GM23338 (cell line): ENCODE measurements around the gene HCRTR1. TPM values are rescaled to one million over a fixed set of nuclear protein-coding genes. Genes with fewer than 3 reads are reported as not detected.

ENCODE experiments used
- ATAC-seq: fragments of 200-7000 bp; cut with Tn5 transposase; 3 replicates; pipeline ENCODE4 v1.9.1; 2020
- DNase-seq: peaks from one replicate; pipeline ENCODE4 v3.0.0-alpha.2; 2015; ENCODE audit warnings: low spot score
- H2AFZ ChIP-seq: fragments of 200-600 bp; sonication (generic); 2 replicates; pipeline ENCODE4 v1.8.0; 2016; ENCODE audit warnings: antibody characterized with exemption, mild to moderate bottlenecking, moderate library complexity
- H3F3A ChIP-seq: fragments of 200-600 bp; sonication (generic); replicated peaks from 2 replicates; pipeline ENCODE4 v1.8.0; 2017; ENCODE audit warnings: antibody characterized with exemption, mixed run types, low read depth
- H3K27ac ChIP-seq: fragments of 200-600 bp; sonication (generic); 2 replicates; pipeline ENCODE4 v1.6.1; 2016; ENCODE audit warnings: low read depth
- H3K27me3 ChIP-seq: fragments of 200-600 bp; sonication (generic); 2 replicates; pipeline ENCODE4 v1.8.0; 2016; ENCODE audit warnings: mild to moderate bottlenecking, mixed run types, moderate library complexity; ENCODE audit not compliant: insufficient read depth
- H3K36me3 ChIP-seq: fragments of 200-600 bp; sonication (generic); 2 replicates; pipeline ENCODE4 v1.8.0; 2016; ENCODE audit warnings: mild to moderate bottlenecking; ENCODE audit not compliant: insufficient read depth
- H3K4me1 ChIP-seq: fragments of 200-600 bp; sonication (generic); 2 replicates; pipeline ENCODE4 v1.8.0; 2016; ENCODE audit warnings: mild to moderate bottlenecking, moderate library complexity; ENCODE audit not compliant: insufficient read depth
- H3K4me2 ChIP-seq: fragments of 200-600 bp; sonication (generic); 2 replicates; pipeline ENCODE4 v1.7.1; 2017; ENCODE audit warnings: mixed run types
- H3K4me3 ChIP-seq: fragments of 200-600 bp; sonication (generic); 2 replicates; pipeline ENCODE4 v1.6.1; 2016; ENCODE audit warnings: mixed run types
- H3K79me2 ChIP-seq: fragments of 200-600 bp; sonication (generic); replicated peaks from 2 replicates; pipeline ENCODE4 v1.8.0; 2017; ENCODE audit warnings: mild to moderate bottlenecking; ENCODE audit not compliant: insufficient read depth
- H3K9me2 ChIP-seq: fragments of 200-600 bp; sonication (generic); 2 replicates; pipeline ENCODE4 v1.8.0; 2017; ENCODE audit not compliant: insufficient read depth
- H4K20me1 ChIP-seq: fragments of 200-600 bp; sonication (generic); replicated peaks from 2 replicates; pipeline ENCODE4 v1.8.0; 2017; ENCODE audit warnings: mild to moderate bottlenecking; ENCODE audit not compliant: insufficient read depth
- H3K27ac Mint-ChIP-seq: 2 replicates; pipeline ENCODE4 v1.8.0; 2020; ENCODE audit warnings: inconsistent platforms, mild to moderate bottlenecking, moderate library complexity, mixed read lengths
- H3K27me3 Mint-ChIP-seq: 3 replicates; pipeline ENCODE4 v1.8.0; 2022; ENCODE audit warnings: low read depth, mild to moderate bottlenecking, moderate library complexity, mixed read lengths, inconsistent platforms; ENCODE audit not compliant: insufficient read depth, poor library complexity
- H3K36me3 Mint-ChIP-seq: 3 replicates; pipeline ENCODE4 v1.8.0; 2021; ENCODE audit warnings: low read depth, mild to moderate bottlenecking, inconsistent platforms, moderate library complexity, mixed read lengths
- H3K4me1 Mint-ChIP-seq: 3 replicates; pipeline ENCODE4 v1.8.0; 2020; ENCODE audit warnings: mild to moderate bottlenecking, inconsistent platforms, mixed read lengths
- H3K4me3 Mint-ChIP-seq: 3 replicates; pipeline ENCODE4 v1.8.0; 2021; ENCODE audit warnings: moderate library complexity, mild to moderate bottlenecking, inconsistent platforms, mixed read lengths
- H3K9me3 Mint-ChIP-seq: 3 replicates; pipeline ENCODE4 v1.8.0; 2020; ENCODE audit warnings: moderate library complexity, mild to moderate bottlenecking, inconsistent platforms, mixed read lengths
- CREB1 ChIP-seq: fragments of 250-450 bp; sonication (Bioruptor Pico); IDR thresholded peaks from 2 replicates; pipeline ENCODE4 v1.5.0; 2020; ENCODE audit warnings: low read depth, mild to moderate bottlenecking, moderate library complexity
- ETS1 ChIP-seq: IDR thresholded peaks from 2 replicates; pipeline ENCODE4 v1.6.1; 2016; ENCODE audit warnings: antibody characterized with exemption
- EZH2 ChIP-seq: fragments of 200-600 bp; sonication (generic); IDR thresholded peaks from one replicate; pipeline ENCODE4 v1.8.0; 2017; ENCODE audit warnings: antibody characterized with exemption, mild to moderate bottlenecking, low read depth; ENCODE audit not compliant: unreplicated experiment
- EZH2phosphoT487 ChIP-seq: fragments of 200-600 bp; sonication (generic); IDR thresholded peaks from one replicate; pipeline ENCODE4 v1.8.1; 2018; ENCODE audit warnings: antibody characterized with exemption; ENCODE audit not compliant: unreplicated experiment
- JUNB ChIP-seq: IDR thresholded peaks from one replicate; pipeline ENCODE4 v1.6.1; 2016; ENCODE audit warnings: antibody characterized with exemption; ENCODE audit not compliant: unreplicated experiment
- NANOG ChIP-seq: IDR thresholded peaks from 2 replicates; pipeline ENCODE4 v1.6.1; 2016; ENCODE audit warnings: antibody characterized with exemption, borderline replicate concordance
- POLR2AphosphoS5 ChIP-seq: IDR thresholded peaks from 2 replicates; pipeline ENCODE4 v1.6.1; 2016; ENCODE audit warnings: antibody characterized with exemption, low read depth
- REST ChIP-seq: IDR thresholded peaks from one replicate; pipeline ENCODE4 v1.6.1; 2018; ENCODE audit warnings: antibody characterized with exemption; ENCODE audit not compliant: unreplicated experiment
- STAT1 ChIP-seq: IDR thresholded peaks from one replicate; pipeline ENCODE4 v1.6.1; 2016; ENCODE audit warnings: antibody characterized with exemption; ENCODE audit not compliant: unreplicated experiment
- ZNF114 ChIP-seq: fragments of 250-450 bp; sonication (Bioruptor Pico); IDR thresholded peaks from 2 replicates; pipeline ENCODE4 v1.5.0; 2020; ENCODE audit warnings: mild to moderate bottlenecking, moderate library complexity
- ZNF331 ChIP-seq: fragments of 250-450 bp; sonication (Bioruptor Pico); IDR thresholded peaks from 2 replicates; pipeline ENCODE4 v1.5.0; 2020; ENCODE audit warnings: low read depth, mild to moderate bottlenecking, moderate library complexity
- polyA plus RNA-seq: library from polyadenylated mRNA; unstranded; fragments of >200 nt; fragmentation: Nextera tagmentation; extraction: Ambion mirVana; gene quantifications from 2 replicates; pipeline ENCODE4 v1.2.1, GENCODE V29; 2016
- total RNA-seq: library from RNA; depleted of rRNA; stranded (reverse); fragments of >200 nt; shearing (Covaris generic); gene quantifications from 2 replicates; pipeline ENCODE4 v1.2.3, GENCODE V29; 2014
- TF ChIP-seq, protein P1 (sequence below): fragments of 250-450 bp; sonication (Bioruptor Pico); IDR thresholded peaks from 2 replicates; pipeline ENCODE4 v1.5.0; 2020; ENCODE audit warnings: mild to moderate bottlenecking, moderate library complexity
- TF ChIP-seq, protein P2 (sequence below), 2 experiments: fragments of 200-600 bp in 1 of 2; sonication (generic) in 1 of 2; conservative IDR thresholded peaks; 2 replicates each; pipeline versions ENCODE4 v1.5.1 to v1.6.1; 2016 to 2017; ENCODE audit warnings: antibody characterized with exemption in 2 of 2, low read depth in 2 of 2, mild to moderate bottlenecking in 2 of 2, moderate library complexity in 1 of 2

Gene HCRTR1
- total and polyA plus RNA-seq, 2 experiments from 2014 or later: 0.15 to 1.0 TPM

DNA sequence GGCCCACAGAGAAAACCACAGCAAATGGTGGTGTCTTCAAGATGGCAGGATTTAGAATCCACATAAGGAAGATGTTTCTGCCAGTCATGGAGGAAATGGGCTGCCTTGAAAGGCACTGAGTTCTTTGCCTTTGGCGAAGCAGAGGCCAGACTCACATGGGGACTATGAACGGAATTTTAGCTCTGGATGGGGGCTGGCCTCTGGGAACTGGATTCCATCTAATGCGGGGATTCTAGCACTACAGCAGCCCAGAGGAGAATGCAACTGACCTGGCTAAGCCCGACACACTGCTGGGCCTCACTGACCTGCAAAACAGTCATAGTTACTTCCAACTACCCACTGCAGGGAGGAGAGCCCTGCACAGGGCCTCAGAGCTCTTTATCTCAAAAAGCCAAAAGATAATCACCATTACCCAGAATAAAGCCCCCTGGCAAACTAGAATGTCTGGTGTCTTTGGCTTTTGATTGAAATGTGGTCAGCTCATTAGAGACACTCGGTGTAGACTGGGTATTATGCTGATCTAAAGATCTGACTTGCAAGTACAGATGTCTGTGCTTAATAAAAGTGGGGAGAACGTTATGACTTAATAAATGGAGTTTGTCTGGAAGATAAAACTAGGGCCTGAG lies 11.6 kb downstream of the HCRTR1 start:
- Mint-ChIP-seq H3K9me3 (no peaks in the 10 kb centered on the region), H3K4me1 (peaks cover 4% of the 10 kb centered on the region; the same call in 2 of the 3 replicates), H3K4me3 (no peak overlapping the region), H3K36me3 (peaks cover 20% of the 10 kb centered on the region), H3K27ac (no peak overlapping the region), H3K27me3 (peaks cover 15% of the 10 kb centered on the region)
- no peak overlapping the region for H3K27ac ChIP-seq
- no peaks in the 10 kb centered on the region for H3K79me2 ChIP-seq
- ATAC-seq: no peak
- TF ChIP-seq ETS1 (no peak), CREB1 (CRISPR knock-in tag) (no peak), ZNF331 (CRISPR knock-in tag) (no peak), JUNB (no peak), REST (no peak), EZH2 (no peak), POLR2AphosphoS5 (no peak), STAT1 (no peak), NANOG (no peak), ZNF114 (CRISPR knock-in tag) (no peak), EZH2phosphoT487 (no peak)
- TF ChIP-seq, protein P1, sequence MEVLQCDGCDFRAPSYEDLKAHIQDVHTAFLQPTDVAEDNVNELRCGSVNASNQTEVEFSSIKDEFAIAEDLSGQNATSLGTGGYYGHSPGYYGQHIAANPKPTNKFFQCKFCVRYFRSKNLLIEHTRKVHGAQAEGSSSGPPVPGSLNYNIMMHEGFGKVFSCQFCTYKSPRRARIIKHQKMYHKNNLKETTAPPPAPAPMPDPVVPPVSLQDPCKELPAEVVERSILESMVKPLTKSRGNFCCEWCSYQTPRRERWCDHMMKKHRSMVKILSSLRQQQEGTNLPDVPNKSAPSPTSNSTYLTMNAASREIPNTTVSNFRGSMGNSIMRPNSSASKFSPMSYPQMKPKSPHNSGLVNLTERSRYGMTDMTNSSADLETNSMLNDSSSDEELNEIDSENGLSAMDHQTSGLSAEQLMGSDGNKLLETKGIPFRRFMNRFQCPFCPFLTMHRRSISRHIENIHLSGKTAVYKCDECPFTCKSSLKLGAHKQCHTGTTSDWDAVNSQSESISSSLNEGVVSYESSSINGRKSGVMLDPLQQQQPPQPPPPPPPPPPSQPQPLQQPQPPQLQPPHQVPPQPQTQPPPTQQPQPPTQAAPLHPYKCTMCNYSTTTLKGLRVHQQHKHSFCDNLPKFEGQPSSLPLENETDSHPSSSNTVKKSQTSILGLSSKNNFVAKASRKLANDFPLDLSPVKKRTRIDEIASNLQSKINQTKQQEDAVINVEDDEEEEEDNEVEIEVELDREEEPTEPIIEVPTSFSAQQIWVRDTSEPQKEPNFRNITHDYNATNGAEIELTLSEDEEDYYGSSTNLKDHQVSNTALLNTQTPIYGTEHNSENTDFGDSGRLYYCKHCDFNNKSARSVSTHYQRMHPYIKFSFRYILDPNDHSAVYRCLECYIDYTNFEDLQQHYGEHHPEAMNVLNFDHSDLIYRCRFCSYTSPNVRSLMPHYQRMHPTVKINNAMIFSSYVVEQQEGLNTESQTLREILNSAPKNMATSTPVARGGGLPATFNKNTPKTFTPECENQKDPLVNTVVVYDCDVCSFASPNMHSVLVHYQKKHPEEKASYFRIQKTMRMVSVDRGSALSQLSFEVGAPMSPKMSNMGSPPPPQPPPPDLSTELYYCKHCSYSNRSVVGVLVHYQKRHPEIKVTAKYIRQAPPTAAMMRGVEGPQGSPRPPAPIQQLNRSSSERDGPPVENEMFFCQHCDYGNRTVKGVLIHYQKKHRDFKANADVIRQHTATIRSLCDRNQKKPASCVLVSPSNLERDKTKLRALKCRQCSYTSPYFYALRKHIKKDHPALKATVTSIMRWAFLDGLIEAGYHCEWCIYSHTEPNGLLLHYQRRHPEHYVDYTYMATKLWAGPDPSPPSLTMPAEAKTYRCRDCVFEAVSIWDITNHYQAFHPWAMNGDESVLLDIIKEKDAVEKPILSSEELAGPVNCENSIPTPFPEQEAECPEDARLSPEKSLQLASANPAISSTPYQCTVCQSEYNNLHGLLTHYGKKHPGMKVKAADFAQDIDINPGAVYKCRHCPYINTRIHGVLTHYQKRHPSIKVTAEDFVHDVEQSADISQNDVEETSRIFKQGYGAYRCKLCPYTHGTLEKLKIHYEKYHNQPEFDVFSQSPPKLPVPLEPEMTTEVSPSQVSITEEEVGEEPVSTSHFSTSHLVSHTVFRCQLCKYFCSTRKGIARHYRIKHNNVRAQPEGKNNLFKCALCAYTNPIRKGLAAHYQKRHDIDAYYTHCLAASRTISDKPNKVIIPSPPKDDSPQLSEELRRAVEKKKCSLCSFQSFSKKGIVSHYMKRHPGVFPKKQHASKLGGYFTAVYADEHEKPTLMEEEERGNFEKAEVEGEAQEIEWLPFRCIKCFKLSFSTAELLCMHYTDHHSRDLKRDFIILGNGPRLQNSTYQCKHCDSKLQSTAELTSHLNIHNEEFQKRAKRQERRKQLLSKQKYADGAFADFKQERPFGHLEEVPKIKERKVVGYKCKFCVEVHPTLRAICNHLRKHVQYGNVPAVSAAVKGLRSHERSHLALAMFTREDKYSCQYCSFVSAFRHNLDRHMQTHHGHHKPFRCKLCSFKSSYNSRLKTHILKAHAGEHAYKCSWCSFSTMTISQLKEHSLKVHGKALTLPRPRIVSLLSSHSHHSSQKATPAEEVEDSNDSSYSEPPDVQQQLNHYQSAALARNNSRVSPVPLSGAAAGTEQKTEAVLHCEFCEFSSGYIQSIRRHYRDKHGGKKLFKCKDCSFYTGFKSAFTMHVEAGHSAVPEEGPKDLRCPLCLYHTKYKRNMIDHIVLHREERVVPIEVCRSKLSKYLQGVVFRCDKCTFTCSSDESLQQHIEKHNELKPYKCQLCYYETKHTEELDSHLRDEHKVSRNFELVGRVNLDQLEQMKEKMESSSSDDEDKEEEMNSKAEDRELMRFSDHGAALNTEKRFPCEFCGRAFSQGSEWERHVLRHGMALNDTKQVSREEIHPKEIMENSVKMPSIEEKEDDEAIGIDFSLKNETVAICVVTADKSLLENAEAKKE: no peak
- TF ChIP-seq, protein P2, sequence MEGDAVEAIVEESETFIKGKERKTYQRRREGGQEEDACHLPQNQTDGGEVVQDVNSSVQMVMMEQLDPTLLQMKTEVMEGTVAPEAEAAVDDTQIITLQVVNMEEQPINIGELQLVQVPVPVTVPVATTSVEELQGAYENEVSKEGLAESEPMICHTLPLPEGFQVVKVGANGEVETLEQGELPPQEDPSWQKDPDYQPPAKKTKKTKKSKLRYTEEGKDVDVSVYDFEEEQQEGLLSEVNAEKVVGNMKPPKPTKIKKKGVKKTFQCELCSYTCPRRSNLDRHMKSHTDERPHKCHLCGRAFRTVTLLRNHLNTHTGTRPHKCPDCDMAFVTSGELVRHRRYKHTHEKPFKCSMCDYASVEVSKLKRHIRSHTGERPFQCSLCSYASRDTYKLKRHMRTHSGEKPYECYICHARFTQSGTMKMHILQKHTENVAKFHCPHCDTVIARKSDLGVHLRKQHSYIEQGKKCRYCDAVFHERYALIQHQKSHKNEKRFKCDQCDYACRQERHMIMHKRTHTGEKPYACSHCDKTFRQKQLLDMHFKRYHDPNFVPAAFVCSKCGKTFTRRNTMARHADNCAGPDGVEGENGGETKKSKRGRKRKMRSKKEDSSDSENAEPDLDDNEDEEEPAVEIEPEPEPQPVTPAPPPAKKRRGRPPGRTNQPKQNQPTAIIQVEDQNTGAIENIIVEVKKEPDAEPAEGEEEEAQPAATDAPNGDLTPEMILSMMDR (conservative IDR thresholded peaks at IDR 0.05; ENCODE audit: low read depth in 2 of 2): no peak
- no peak overlapping the region for H2AFZ ChIP-seq
- no peaks in the 10 kb centered on the region for H3K9me2 ChIP-seq
- H3K4me3 ChIP-seq: no peak overlapping the region
- 0 out of 2 replicates have a peak, but pooled peaks cover 4% of the 10 kb centered on the region for H3K36me3 ChIP-seq
- no peaks in the 10 kb centered on the region for H3K4me1 ChIP-seq
- no peak for DNase-seq
- H3F3A ChIP-seq: no peaks in the 10 kb centered on the region
- no peaks in the 10 kb centered on the region for H3K27me3 ChIP-seq
- no peak overlapping the region for H3K4me2 ChIP-seq
- H4K20me1 ChIP-seq: no peaks in the 10 kb centered on the region; the same call in none of the 2 replicates
